ENCODE data around the gene BHLHE23. TPM values are rescaled to one million over a fixed set of nuclear protein-coding genes. Genes with fewer than 3 reads are reported as not detected.

The BHLHE23 gene
- total RNA-seq, 4 donors from 2014 or later = not detected

DNA sequence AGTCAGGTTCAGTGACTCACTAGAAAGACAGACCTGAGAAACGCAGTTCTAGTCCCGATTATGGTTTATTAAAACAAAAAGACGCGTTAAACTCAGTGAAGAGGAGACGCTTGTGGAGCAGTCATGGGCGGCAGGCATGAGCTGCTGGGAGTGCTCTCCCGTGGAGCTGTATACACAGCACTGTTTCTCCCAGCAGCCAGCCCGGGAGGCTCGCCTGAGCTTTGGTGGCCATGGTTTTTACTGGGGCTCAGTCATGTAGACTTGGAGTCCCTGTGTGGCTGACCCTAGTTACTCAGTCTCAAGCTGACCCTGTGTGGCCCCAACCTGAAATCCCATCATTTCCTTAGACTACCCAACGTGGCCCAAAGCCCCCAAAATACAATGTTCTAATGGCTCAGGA lies 41.2 kb upstream of the BHLHE23 start:
- Histone ChIP-seq H3K9me3 (no peaks in the 10 kb centered on the region), H3K4me1 (no peaks in the 10 kb centered on the region), H3K36me3 (no peaks in the 10 kb centered on the region), H3K27me3 (peaks cover 0 to 95% (median 3%) of the 10 kb centered on the region in 4 donors), H3K27ac (replicated peaks in 1 of 4) (no peak overlapping the region), H3K4me3 (no peak overlapping the region)
- TF ChIP-seq CTCF (IDR thresholded peaks at IDR 0.05) = no peak
- TF ChIP-seq POLR2A (IDR thresholded peaks at IDR 0.05; ENCODE audit: low read depth) = no peak
- no peak for TF ChIP-seq EP300 (IDR thresholded peaks at IDR 0.05)
- no peak for TF ChIP-seq POLR2AphosphoS5 (IDR thresholded peaks at IDR 0.05)
- intact Hi-C loops (cut with DNase I) = no loop called here
- whole genome bisulfite sequencing = 88% methylated on average over 9 of the region's 10 CpGs
- DNase-seq (ENCODE audit: extremely low spot score) = no peak

DNA sequence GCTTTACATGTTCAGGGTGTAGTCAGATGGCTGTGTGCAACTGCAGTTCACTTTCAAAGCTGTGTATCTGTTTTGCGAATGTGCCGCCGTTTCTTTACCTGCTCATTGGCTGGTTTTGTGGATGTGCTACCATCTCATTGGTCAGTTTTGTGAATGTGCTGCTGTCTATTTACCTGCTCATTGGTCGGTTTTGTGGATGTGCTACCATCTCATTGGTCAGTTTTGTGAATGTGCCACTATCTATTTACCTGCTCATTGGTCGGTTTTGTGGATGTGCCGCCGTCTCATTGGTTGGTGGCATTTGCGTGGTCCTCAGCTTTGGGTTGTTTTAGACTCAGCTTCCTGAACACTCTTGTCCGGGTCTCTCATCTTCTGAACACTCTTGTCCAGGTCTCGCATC lies 40.5 kb upstream of the BHLHE23 start:
- TF ChIP-seq CTCF (IDR thresholded peaks at IDR 0.05) = no peak
- TF ChIP-seq EP300 (IDR thresholded peaks at IDR 0.05) = no peak
- no peak for TF ChIP-seq POLR2A (IDR thresholded peaks at IDR 0.05; ENCODE audit: low read depth)
- TF ChIP-seq POLR2AphosphoS5 (IDR thresholded peaks at IDR 0.05) = no peak
- 92% methylated on average over 10 of the region's 10 CpGs for WGBS
- H3K4me1 ChIP-seq = no peaks in the 10 kb centered on the region
- no peaks in the 10 kb centered on the region for H3K9me3 ChIP-seq
- intact Hi-C loops (cut with DNase I) = no loop called here
- peaks cover 0 to 92% (median 5%) of the 10 kb centered on the region in 4 donors for H3K27me3 ChIP-seq
- no peaks in the 10 kb centered on the region for H3K36me3 ChIP-seq
- no peak for DNase-seq (ENCODE audit: extremely low spot score)
- H3K4me3 ChIP-seq = no peak overlapping the region
- no peak overlapping the region for H3K27ac ChIP-seq (replicated peaks in 1 of 4)

DNA sequence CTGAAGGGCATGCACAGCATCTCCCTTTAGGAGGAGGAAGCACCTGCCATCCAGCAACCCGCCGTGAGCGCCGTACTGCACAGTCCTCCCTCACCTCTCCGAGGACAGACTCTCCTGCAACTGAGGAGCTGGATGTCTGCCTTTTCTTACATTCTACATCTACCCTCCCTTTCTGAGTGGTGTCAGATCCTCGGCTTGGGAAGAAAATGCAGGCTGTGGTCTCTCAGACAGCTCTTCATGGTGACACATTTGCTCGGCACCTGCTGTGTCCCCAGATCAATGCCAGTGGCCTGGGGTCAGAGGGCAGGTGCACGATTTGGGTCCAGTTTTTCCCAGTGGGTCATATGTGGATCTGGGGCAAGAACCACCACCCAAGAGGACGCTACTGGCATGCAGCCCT lies 40.1 kb upstream of the BHLHE23 start:
- Histone ChIP-seq H3K27me3 (peaks cover 0 to 89% (median 5%) of the 10 kb centered on the region in 4 donors), H3K9me3 (no peaks in the 10 kb centered on the region), H3K36me3 (no peaks in the 10 kb centered on the region), H3K4me1 (no peaks in the 10 kb centered on the region), H3K27ac (replicated peaks in 1 of 4) (no peak overlapping the region), H3K4me3 (no peak overlapping the region)
- intact Hi-C loops (cut with DNase I) = no loop called here
- no peak for TF ChIP-seq EP300 (IDR thresholded peaks at IDR 0.05)
- TF ChIP-seq CTCF (IDR thresholded peaks at IDR 0.05) = no peak
- TF ChIP-seq POLR2AphosphoS5 (IDR thresholded peaks at IDR 0.05) = no peak
- TF ChIP-seq POLR2A (IDR thresholded peaks at IDR 0.05; ENCODE audit: low read depth) = no peak
- no peak for DNase-seq (ENCODE audit: extremely low spot score)
- 79% methylated on average over 9 of the region's 9 CpGs for WGBS

DNA sequence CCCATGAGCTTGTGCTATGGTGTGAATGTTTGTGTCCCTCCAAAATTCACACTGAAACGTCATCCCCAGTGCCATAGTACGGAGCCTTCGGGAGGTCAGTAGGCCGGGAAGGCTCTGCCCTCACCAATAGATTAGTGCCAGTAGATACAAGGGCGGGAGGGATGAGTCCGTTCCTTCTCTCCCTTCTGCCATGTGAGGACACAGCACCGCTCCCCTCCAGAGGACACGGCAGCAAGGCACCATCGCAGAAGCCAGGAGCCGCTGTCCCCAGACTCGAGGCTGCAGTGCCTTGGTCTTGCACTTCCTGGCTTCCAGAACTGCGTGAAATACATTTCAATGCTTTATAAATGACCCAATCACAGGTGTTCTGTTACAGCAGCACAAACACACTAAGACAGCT lies 39.2 kb upstream of the BHLHE23 start:
- no peak for DNase-seq (ENCODE audit: extremely low spot score)
- H3K36me3 ChIP-seq = no peaks in the 10 kb centered on the region
- peaks cover 0 to 88% (median 5%) of the 10 kb centered on the region in 4 donors for H3K27me3 ChIP-seq
- 66% methylated on average over 8 of the region's 12 CpGs for WGBS
- no peaks in the 10 kb centered on the region for H3K4me1 ChIP-seq
- no peak overlapping the region for H3K27ac ChIP-seq (replicated peaks in 1 of 4)
- intact Hi-C loops (cut with DNase I) = no loop called here
- no peak overlapping the region for H3K4me3 ChIP-seq
- no peaks in the 10 kb centered on the region for H3K9me3 ChIP-seq
- TF ChIP-seq CTCF (IDR thresholded peaks at IDR 0.05) = no peak
- no peak for TF ChIP-seq POLR2AphosphoS5 (IDR thresholded peaks at IDR 0.05)
- no peak for TF ChIP-seq EP300 (IDR thresholded peaks at IDR 0.05)
- no peak for TF ChIP-seq POLR2A (IDR thresholded peaks at IDR 0.05; ENCODE audit: low read depth)

GRCh38 chr20:63045401-63045800 lies 38.6 kb upstream of the BHLHE23 start:
- Histone ChIP-seq H3K27ac (replicated peaks in 1 of 4) (no peak overlapping the region), H3K36me3 (no peaks in the 10 kb centered on the region), H3K4me1 (no peaks in the 10 kb centered on the region), H3K27me3 (peaks cover 0 to 87% (median 5%) of the 10 kb centered on the region in 4 donors), H3K9me3 (no peaks in the 10 kb centered on the region), H3K4me3 (no peak overlapping the region)
- intact Hi-C loops (cut with DNase I) = no loop called here
- 79% methylated on average over 14 of the region's 14 CpGs for WGBS
- TF ChIP-seq POLR2AphosphoS5 (IDR thresholded peaks at IDR 0.05) = no peak
- TF ChIP-seq EP300 (IDR thresholded peaks at IDR 0.05) = no peak
- DNase-seq (ENCODE audit: extremely low spot score) = no peak
